K562 (cell line): ENCODE results near the gene TULP3. TPM values are rescaled to one million over a fixed set of nuclear protein-coding genes. Genes with fewer than 3 reads are reported as not detected.

Experiments used
- ATAC-seq: fragments of 200-7000 bp; cut with Tn5 transposase; 3 replicates; pipeline ENCODE4 v1.9.1; 2020; ENCODE audit warnings: moderate library complexity
- BruUV-seq: library from RNA; stranded (reverse); fragments of 400-500 nt; replicated peaks from 2 replicates; lab custom pipeline; 2021; lab: Mats Ljungman, UMichigan
- CTCF ChIA-PET: fragments of 300-600 bp; formaldehyde crosslinking; extraction: SDS; loops from one replicate; lab custom pipeline; 2021; ENCODE audit warnings: low intra/inter-chr PET ratio; lab: Yijun Ruan, JAX
- POLR2A ChIA-PET: fragments of 300-600, 350-650 bp; sonication (Branson Sonifier 250); formaldehyde crosslinking; extraction: SDS; loops from one replicate; lab custom pipeline; 2021; ENCODE audit warnings: antibody characterized with exemption, inconsistent platforms; lab: Yijun Ruan, JAX
- DNase-seq, 4 experiments: peaks; one replicate each; pipeline versions ENCODE4 v3.0.0 to v3.0.0-alpha.2; 2011 to 2018; ENCODE audit warnings: low spot score in 3 of 4, mixed read lengths in 3 of 4; ENCODE audit errors: extremely low read depth in 1 of 4
- FAIRE-seq: peaks from 2 replicates; lab custom pipeline; 2011; peaks lifted over from hg19 to GRCh38; lab: Jason Lieb, UNC
- H2AFZ ChIP-seq: 2 replicates; pipeline ENCODE4 v1.6.0; 2011; ENCODE audit warnings: low read depth, low read length, control low read depth, inconsistent platforms
- H3K27ac ChIP-seq: fragments of 200-600 bp; 3 replicates; pipeline ENCODE4 v1.8.0; 2011; ENCODE audit warnings: low read depth, mild to moderate bottlenecking, control low read depth, inconsistent platforms, low read length, moderate library complexity, mixed read lengths; ENCODE audit errors: extremely low read depth
- H3K27me3 ChIP-seq, 2 experiments: fragments of 300-600 bp in 1 of 2; 2 replicates in 1 of 2; 3 replicates in 1 of 2; pipeline versions ENCODE4 v1.6.0 to v1.8.0; 2011; ENCODE audit warnings: inconsistent platforms in 2 of 2, low read length in 2 of 2, mild to moderate bottlenecking in 1 of 2, mixed read lengths in 1 of 2, moderate library complexity in 1 of 2; ENCODE audit not compliant: control insufficient read depth in 2 of 2, insufficient read depth in 2 of 2
- H3K36me3 ChIP-seq: fragments of 300-600 bp; 3 replicates; pipeline ENCODE4 v1.8.0; 2011; ENCODE audit warnings: mild to moderate bottlenecking, low read length, inconsistent platforms; ENCODE audit not compliant: control insufficient read depth, insufficient read depth
- H3K4me1 ChIP-seq, 2 experiments: fragments of 200-600 bp in 1 of 2; replicated peaks in 1 of 2; 2 replicates in 1 of 2; 3 replicates in 1 of 2; pipeline versions ENCODE4 v1.5.1 to v1.8.0; 2011; ENCODE audit warnings: inconsistent platforms in 2 of 2, low read length in 2 of 2, mild to moderate bottlenecking in 1 of 2, mixed read lengths in 1 of 2, moderate library complexity in 1 of 2; ENCODE audit not compliant: control insufficient read depth in 2 of 2, insufficient read depth in 2 of 2
- H3K4me2 ChIP-seq: 2 replicates; pipeline ENCODE4 v1.6.1; 2011; ENCODE audit warnings: low read length, control low read depth, inconsistent platforms, mixed read lengths; ENCODE audit not compliant: insufficient read depth
- H3K4me3 ChIP-seq: fragments of 200-600 bp; sonication (generic), shearing (Covaris generic); 2 replicates; pipeline ENCODE4 v1.5.1; 2016; ENCODE audit warnings: control low read depth, inconsistent platforms
- H3K79me2 ChIP-seq: fragments of 200-600 bp; 3 replicates; pipeline ENCODE4 v1.8.0; 2011; ENCODE audit warnings: low read length, inconsistent platforms; ENCODE audit not compliant: control insufficient read depth, insufficient read depth
- H3K9ac ChIP-seq, 2 experiments: 2 replicates each; pipeline versions ENCODE4 v1.6.0 to v1.6.1; 2011; ENCODE audit warnings: low read depth in 2 of 2, low read length in 2 of 2, control low read depth in 1 of 2, inconsistent platforms in 1 of 2, mild to moderate bottlenecking in 1 of 2, mixed read lengths in 1 of 2; ENCODE audit not compliant: insufficient read depth in 1 of 2
- H3K9me1 ChIP-seq: one replicate; pipeline ENCODE4 v1.6.0; 2011; ENCODE audit warnings: inconsistent platforms, mild to moderate bottlenecking, low read length, moderate library complexity; ENCODE audit not compliant: control insufficient read depth, insufficient read depth
- H3K9me3 ChIP-seq: replicated peaks from 2 replicates; pipeline ENCODE4 v1.5.1; 2011; ENCODE audit warnings: low read depth, low read length, inconsistent platforms; ENCODE audit not compliant: control insufficient read depth, insufficient read depth
- H4K20me1 ChIP-seq: replicated peaks from 2 replicates; pipeline ENCODE4 v1.6.1; 2011; ENCODE audit warnings: low read length, inconsistent platforms, mixed read lengths; ENCODE audit not compliant: control insufficient read depth, insufficient read depth
- BHLHE40 ChIP-seq: IDR thresholded peaks from 2 replicates; pipeline ENCODE4 v1.6.1; 2011; ENCODE audit warnings: low read length, improper control_type of control experiment
- CTCFL ChIP-seq: IDR thresholded peaks from 2 replicates; pipeline ENCODE4 v1.6.1; 2011; ENCODE audit warnings: borderline replicate concordance, low read depth, mild to moderate bottlenecking, moderate library complexity, low read length; ENCODE audit not compliant: insufficient read depth, poor library complexity, severe bottlenecking
- DDX20 ChIP-seq: fragments of 450-650 bp; IDR thresholded peaks from 2 replicates; pipeline ENCODE4 v1.6.1; 2016; ENCODE audit warnings: missing genetic modification characterization, low read depth, mild to moderate bottlenecking, missing compliant biosample characterization, moderate library complexity
- KAT7 ChIP-seq: sonication (generic); formaldehyde crosslinking; IDR thresholded peaks from 2 replicates; pipeline ENCODE4 v1.8.0; 2022; ENCODE audit warnings: missing genetic modification reagents, mild to moderate bottlenecking, borderline replicate concordance
- PKNOX1 ChIP-seq: fragments of 450-650 bp; IDR thresholded peaks from 2 replicates; pipeline ENCODE4 v1.6.1; 2016
- RREB1 ChIP-seq: fragments of 250-450 bp; sonication (Bioruptor Pico); IDR thresholded peaks from 2 replicates; pipeline ENCODE4 v1.4.0; 2020
- STAT5A ChIP-seq: IDR thresholded peaks from 2 replicates; pipeline ENCODE4 v1.6.1; 2012; ENCODE audit warnings: low read length, inconsistent platforms, borderline replicate concordance
- ZNF239 ChIP-seq: fragments of 250-450 bp; sonication (Bioruptor Pico); IDR thresholded peaks from 2 replicates; pipeline ENCODE4 v1.4.0; 2020; ENCODE audit warnings: mild to moderate bottlenecking
- ZNF408 ChIP-seq: fragments of 250-450 bp; sonication (Bioruptor Pico); IDR thresholded peaks from 2 replicates; pipeline ENCODE4 v1.4.0; 2020; ENCODE audit warnings: low read depth, mild to moderate bottlenecking, moderate library complexity
- WGBS: fragments of 100-300 bp; shearing (Covaris generic); methylation state at CpG from one replicate; pipeline ENCODE4 v1.1.6; 2016; ENCODE audit warnings: low coverage, mixed read lengths; ENCODE audit not compliant: insufficient coverage; ENCODE audit errors: missing lambda C conversion rate; 5-methylcytosine and 5-hydroxymethylcytosine counted together
- in situ Hi-C: fragments of 300-500 bp; cut with MboI; formaldehyde crosslinking; loops from 4 replicates; pipeline ENCODE4 v1.15.0; 2018; ENCODE audit warnings: inconsistent platforms, mixed read lengths
- intact Hi-C: fragments of 100-400 bp; cut with micrococcal nuclease; formaldehyde crosslinking; loops from 2 replicates; pipeline ENCODE4 v1.14.2; 2022
- polyA plus RNA-seq, 8 experiments: library from polyadenylated mRNA; depleted of rRNA in 4 of 8; stranded (reverse) in 5 of 8; unstranded in 3 of 8; fragments of >200 nt; fragmentation: Nextera tagmentation in 2 of 8; fragmentation: Illumina TruSeq in 1 of 8; extraction: Ambion mirVana in 2 of 8; extraction: Trizol in 1 of 8; gene quantifications; 2 replicates each; pipeline versions ENCODE4 v1.2.1 to v1.2.3, GENCODE V29; 2011 to 2014; ENCODE audit warnings: inconsistent platforms in 1 of 8, missing spikeins in 1 of 8
- total RNA-seq, 7 experiments: library from RNA; depleted of rRNA in 6 of 7; stranded (reverse); fragments of >200 nt in 6 of 7; fragmentation: Illumina TruSeq in 2 of 7; extraction: Trizol in 2 of 7; gene quantifications; 2 replicates each; pipeline versions ENCODE4 v1.2.1 to v1.2.3, GENCODE V29; 2011 to 2021; ENCODE audit warnings: low replicate concordance in 1 of 7

TULP3 gene
- total and polyA plus RNA-seq, 9 of the 15 experiments (the other 6 are each of a cell fraction or from before 2014, with no cell fraction given), result 3.6 to 13.3 (median 7.3) TPM

GRCh38 chr12:2970744-2971143 is 80.1 kb downstream of the TULP3 start:
- POLR2A ChIA-PET, result no interaction called here
- intact Hi-C loops, result no loop called here
- TF ChIP-seq ZNF239 (CRISPR knock-in tag), result no peak
- no peak for TF ChIP-seq BHLHE40
- no peak for TF ChIP-seq KAT7
- TF ChIP-seq PKNOX1, result no peak
- no peak for TF ChIP-seq ZNF408 (CRISPR knock-in tag)
- no peak for TF ChIP-seq DDX20 (tag)
- TF ChIP-seq CTCFL, result no peak
- no peak for TF ChIP-seq RREB1
- TF ChIP-seq STAT5A, result no peak

More at GRCh38 chr12:2970744-2971143, 80.1 kb downstream of the TULP3 start:
- H3K79me2 ChIP-seq, result peaks cover 8% of the 10 kb centered on the region; the same call in 2 of the 3 replicates
- no peak for FAIRE-seq
- no peaks in the 10 kb centered on the region for H3K27me3 ChIP-seq
- H3K4me3 ChIP-seq, result no peak overlapping the region
- H3K9me3 ChIP-seq, result no peaks in the 10 kb centered on the region
- H2AFZ ChIP-seq, result no peak overlapping the region
- in situ Hi-C loops, result no loop called here
- DNase-seq, result no peak
- ATAC-seq, result no peak
- CTCF ChIA-PET, result no interaction called here
- WGBS, result 96% methylated on average over 10 of the region's 10 CpGs
- no peak overlapping the region for H3K4me2 ChIP-seq
- H3K9me1 ChIP-seq, result peaks cover 6% of the 10 kb centered on the region
- no peak overlapping the region for H3K27ac ChIP-seq
- H3K36me3 ChIP-seq, result peaks cover 23% of the 10 kb centered on the region; the same call in 2 of the 3 replicates
- H4K20me1 ChIP-seq, result no peaks in the 10 kb centered on the region
- BruUV-seq, result no TSS peak
- H3K4me1 ChIP-seq, result peaks cover 0 to 8% of the 10 kb centered on the region in 2 experiments; a peak in 2 of 5 replicates
- H3K9ac ChIP-seq, result no peak overlapping the region
